GM21367 (cell line): ENCODE data around the gene PIK3R6.

Experiments used
- ATAC-seq: cut with Tn5 transposase; IDR thresholded peaks from one replicate; pipeline ENCODE4 v1.9.1; 2021; ENCODE audit not compliant: unreplicated experiment

Gene PIK3R6

GRCh38 chr17:8755590-8756255, 111.8 kb downstream of the PIK3R6 start:
- ATAC-seq: no peak

- no peak for ATAC-seq
Observed at GRCh38 chr17:8754890-8755289, 112.6 kb downstream of the PIK3R6 start.

- no peak for ATAC-seq
Observed at GRCh38 chr17:8753976-8754440, 113.5 kb downstream of the PIK3R6 start.

GRCh38 chr17:8753136-8753975, 114.1 kb downstream of the PIK3R6 start:
- ATAC-seq: no peak
